T-helper 2 cell (primary cell): Measurements from ENCODE around the gene C6.
"Not testable (repeated sequence)": the region's sequence is repeated elsewhere in the genome, so short reads cannot be mapped to it uniquely, and the experiment has no call there.

Experiments used
- DNase-seq, 5 experiments: peaks; one replicate each; pipeline versions ENCODE4 v3.0.0 to v3.0.0-alpha.2; 2012 to 2022
- total RNA-seq, 2 donors: gene quantifications; one replicate each; lab custom pipeline; 2026; lab: John Stamatoyannopoulos, UW

The C6 gene
- total RNA-seq: 0 reads per million in 2 donors

GRCh38 chr5:41213340-41213739, at the start of gene C6:
C6 (minus strand) TSS chr5:41213532; CDS start chr5:41203230, 10,302 bp downstream.
- DNase-seq: no peak

GRCh38 chr5:41256400-41256799, 43.1 kb upstream of the C6 start:
- no peak for DNase-seq

- no peak for DNase-seq
Observed at GRCh38 chr5:41253109-41253508, 39.8 kb upstream of the C6 start.

- no peak for DNase-seq
Observed at GRCh38 chr5:41252036-41252435, 38.7 kb upstream of the C6 start.

- no peak for DNase-seq
Observed at GRCh38 chr5:41250351-41250987, 37.1 kb upstream of the C6 start.

GRCh38 chr5:41247135-41247534, 33.8 kb upstream of the C6 start:
- DNase-seq: no peak

GRCh38 chr5:41246376-41246775, 33.0 kb upstream of the C6 start:
- DNase-seq: no peak

- no peak for DNase-seq
Observed at GRCh38 chr5:41243558-41243957, 30.2 kb upstream of the C6 start.

- no peak for DNase-seq
Observed at GRCh38 chr5:41240985-41241384, 27.7 kb upstream of the C6 start.

- DNase-seq: no peak
Observed at GRCh38 chr5:41240390-41240789, 27.1 kb upstream of the C6 start.

GRCh38 chr5:41234475-41234874, 21.1 kb upstream of the C6 start:
- no peak for DNase-seq

GRCh38 chr5:41232797-41233196, 19.5 kb upstream of the C6 start:
- DNase-seq: no peak

- not testable (repeated sequence) for DNase-seq
Observed at GRCh38 chr5:41230276-41230675, 16.9 kb upstream of the C6 start.

GRCh38 chr5:41223962-41224361, 10.6 kb upstream of the C6 start:
- DNase-seq: no peak

GRCh38 chr5:41219658-41220269, 6.4 kb upstream of the C6 start:
- DNase-seq: no peak

- no peak for DNase-seq
Observed at GRCh38 chr5:41218929-41219657, 5.8 kb upstream of the C6 start.

GRCh38 chr5:41214182-41214581, 850 bp upstream of the C6 start:
- DNase-seq: no peak

GRCh38 chr5:41212935-41213334, 397 bp downstream of the C6 start:
- DNase-seq: no peak

- no peak for DNase-seq
Observed at GRCh38 chr5:41211417-41211816, 1.9 kb downstream of the C6 start.

- DNase-seq: not testable (repeated sequence)
Observed at GRCh38 chr5:41205475-41205874, 7.9 kb downstream of the C6 start.

- no peak for DNase-seq
Observed at GRCh38 chr5:41203033-41203432, 10.3 kb downstream of the C6 start.

GRCh38 chr5:41201082-41201772, 12.1 kb downstream of the C6 start:
- DNase-seq: no peak

- no peak for DNase-seq
Observed at GRCh38 chr5:41200506-41200905, 12.8 kb downstream of the C6 start.
